Neuronal stem cell (in vitro differentiated cells): ENCODE results near the gene FCRLA.

Source experiments
- DNase-seq: peaks from one replicate; pipeline ENCODE4 v3.0.0-alpha.2; 2013; ENCODE audit warnings: low spot score
- H2AFZ ChIP-seq: one replicate; pipeline ENCODE4 v1.6.1; 2013; ENCODE audit warnings: mild to moderate bottlenecking, low read length, inconsistent platforms
- H2AK5ac ChIP-seq: 2 replicates; pipeline ENCODE4 v1.6.1; 2013; ENCODE audit warnings: low read depth, mild to moderate bottlenecking, inconsistent platforms, low read length, moderate library complexity, mixed read lengths
- H2BK120ac ChIP-seq: 2 replicates; pipeline ENCODE4 v1.6.1; 2013; ENCODE audit warnings: low read depth, mild to moderate bottlenecking, inconsistent platforms, low read length, moderate library complexity, mixed read lengths
- H2BK12ac ChIP-seq: one replicate; pipeline ENCODE4 v1.6.1; 2013; ENCODE audit warnings: low read length, inconsistent platforms
- H2BK15ac ChIP-seq: 2 replicates; pipeline ENCODE4 v1.6.1; 2013; ENCODE audit warnings: mild to moderate bottlenecking, low read length, inconsistent platforms, mixed read lengths
- H2BK5ac ChIP-seq: one replicate; pipeline ENCODE4 v1.6.1; 2013; ENCODE audit warnings: inconsistent platforms, mild to moderate bottlenecking, low read length, moderate library complexity
- H3K14ac ChIP-seq: one replicate; pipeline ENCODE4 v1.6.1; 2013; ENCODE audit warnings: low read length, inconsistent platforms
- H3K18ac ChIP-seq: 2 replicates; pipeline ENCODE4 v1.6.1; 2013; ENCODE audit warnings: low read length, inconsistent platforms
- H3K23ac ChIP-seq: 2 replicates; pipeline ENCODE4 v1.6.1; 2013; ENCODE audit warnings: low read depth, mild to moderate bottlenecking, mixed read lengths, low read length, inconsistent platforms; ENCODE audit not compliant: poor library complexity
- H3K27ac ChIP-seq: replicated peaks from 3 replicates; pipeline ENCODE4 v1.5.1; 2013; ENCODE audit warnings: low read length, inconsistent platforms
- H3K27me3 ChIP-seq, 3 experiments: 2 replicates each; pipeline ENCODE4 v1.6.1; 2013; ENCODE audit warnings: low read length in 3 of 3, mild to moderate bottlenecking in 2 of 3, inconsistent platforms in 1 of 3, low read depth in 1 of 3, mixed read lengths in 1 of 3, moderate library complexity in 1 of 3; ENCODE audit not compliant: control insufficient read depth in 3 of 3, insufficient read depth in 3 of 3
- H3K36me3 ChIP-seq, 2 donors: replicated peaks in 1 of 2; 2 replicates each; pipeline ENCODE4 v1.6.1; 2013; ENCODE audit warnings: low read length in 2 of 2; ENCODE audit not compliant: control insufficient read depth in 2 of 2, insufficient read depth in 2 of 2
- H3K4ac ChIP-seq: 2 replicates; pipeline ENCODE4 v1.6.1; 2013; ENCODE audit warnings: inconsistent platforms, mild to moderate bottlenecking, low read length, moderate library complexity
- H3K4me1 ChIP-seq, 2 donors: 1 replicate in 1 of 2; 2 replicates in 1 of 2; pipeline ENCODE4 v1.6.1; 2013; ENCODE audit warnings: low read length in 2 of 2, low read depth in 1 of 2; ENCODE audit not compliant: control insufficient read depth in 2 of 2, insufficient read depth in 1 of 2
- H3K4me2 ChIP-seq: one replicate; pipeline ENCODE4 v1.6.1; 2013; ENCODE audit warnings: mild to moderate bottlenecking, low read length, inconsistent platforms; ENCODE audit not compliant: insufficient read depth, poor library complexity, severe bottlenecking
- H3K4me3 ChIP-seq, 2 donors: 2 replicates each; pipeline ENCODE4 v1.5.1; 2013; ENCODE audit warnings: low read length in 2 of 2, mild to moderate bottlenecking in 2 of 2, inconsistent platforms in 1 of 2, moderate library complexity in 1 of 2
- H3K79me1 ChIP-seq: one replicate; pipeline ENCODE4 v1.6.1; 2013; ENCODE audit warnings: low read depth, mild to moderate bottlenecking, inconsistent platforms, low read length, moderate library complexity
- H3K9ac ChIP-seq: one replicate; pipeline ENCODE4 v1.6.1; 2013; ENCODE audit warnings: mild to moderate bottlenecking, low read depth, low read length, inconsistent platforms; ENCODE audit not compliant: poor library complexity
- H3K9me3 ChIP-seq, 2 donors: replicated peaks in 1 of 2; 2 replicates each; pipeline versions ENCODE3 to v1.6.1; 2013; ENCODE audit warnings: low read length in 2 of 2, mild to moderate bottlenecking in 2 of 2, inconsistent platforms in 1 of 2, low read depth in 1 of 2, mixed read lengths in 1 of 2, moderate library complexity in 1 of 2; ENCODE audit not compliant: control insufficient read depth in 2 of 2, insufficient read depth in 1 of 2
- H4K8ac ChIP-seq: one replicate; pipeline ENCODE4 v1.6.1; 2013; ENCODE audit warnings: low read depth, mild to moderate bottlenecking, inconsistent platforms, low read length, moderate library complexity
- H4K91ac ChIP-seq: one replicate; pipeline ENCODE4 v1.6.1; 2013; ENCODE audit warnings: low read length, low read depth, mild to moderate bottlenecking, inconsistent platforms; ENCODE audit not compliant: poor library complexity
- WGBS, 2 donors: extraction: QIAGEN DNeasy Blood & Tissue Kit; methylation state at CpG; one replicate each; pipeline ENCODE4 v1.1.7; 2013; ENCODE audit warnings: missing lambda C conversion rate in 2 of 2, mixed read lengths in 1 of 2; ENCODE audit not compliant: insufficient read length in 2 of 2, insufficient replicate concordance in 1 of 2; ENCODE audit errors: extremely low coverage in 2 of 2; 5-methylcytosine and 5-hydroxymethylcytosine counted together

Gene FCRLA

GRCh38 chr1:161725908-161726472 lies 19.0 kb downstream of the FCRLA start:
- Histone ChIP-seq H3K9me3 (no peaks in the 10 kb centered on the region), H2BK12ac (no peak overlapping the region), H3K23ac (peak overlapping the region; percentile 90), H4K8ac (no peak overlapping the region), H3K79me1 (no peaks in the 10 kb centered on the region), H3K4me2 (peak overlapping the region; percentile 92), H2AFZ (peak overlapping the region; percentile 91), H3K9ac (peak overlapping the region; percentile 96), H3K4ac (no peak overlapping the region), H2BK5ac (peak overlapping the region; percentile 85), H2AK5ac (no peak overlapping the region), H3K4me1 (peaks cover 3 to 4% of the 10 kb centered on the region in 2 donors), H3K4me3 (peak overlapping the region; percentile 76 to 86), H3K36me3 (no peaks in the 10 kb centered on the region), H3K27ac (no peak overlapping the region), H4K91ac (no peak overlapping the region), H3K18ac (peak overlapping the region; percentile 98), H2BK120ac (no peak overlapping the region), H3K14ac (peak overlapping the region; percentile 95), H2BK15ac (peak overlapping the region; percentile 59), H3K27me3 (peaks cover 0 to 60% (median 18%) of the 10 kb centered on the region in 3 experiments)
- peak; percentile 41 for DNase-seq
- WGBS, 2 donors, result no CpG with 5 or more reads among the region's 34 CpGs

GRCh38 chr1:161726473-161727255 lies 19.6 kb downstream of the FCRLA start:
- peak overlapping the region; percentile 92 for H3K4me2 ChIP-seq
- H4K91ac ChIP-seq, result no peak overlapping the region
- peak overlapping the region; percentile 67 for H2BK12ac ChIP-seq
- no peak overlapping the region for H2AK5ac ChIP-seq
- H4K8ac ChIP-seq, result no peak overlapping the region
- peak overlapping the region; percentile 94 for H3K14ac ChIP-seq
- peaks cover 3 to 4% of the 10 kb centered on the region in 2 donors for H3K4me1 ChIP-seq
- peak overlapping the region; percentile 76 to 92 for H3K4me3 ChIP-seq
- no peaks in the 10 kb centered on the region for H3K36me3 ChIP-seq
- no peak overlapping the region for H2BK120ac ChIP-seq
- DNase-seq, result peak; percentile 79
- H3K4ac ChIP-seq, result peak overlapping the region; percentile 31
- H3K18ac ChIP-seq, result peak overlapping the region; percentile 99
- H3K27ac ChIP-seq, result no peak overlapping the region
- H2BK15ac ChIP-seq, result peak overlapping the region; percentile 62
- no CpG with 5 or more reads among the region's 83 CpGs for WGBS, 2 donors
- H3K27me3 ChIP-seq, result peaks cover 0 to 60% (median 18%) of the 10 kb centered on the region in 3 experiments
- H3K9me3 ChIP-seq, result no peaks in the 10 kb centered on the region
- H3K9ac ChIP-seq, result peak overlapping the region; percentile 96
- peak overlapping the region; percentile 96 for H3K23ac ChIP-seq
- peak overlapping the region; percentile 91 for H2AFZ ChIP-seq
- no peaks in the 10 kb centered on the region for H3K79me1 ChIP-seq
- H2BK5ac ChIP-seq, result peak overlapping the region; percentile 85

GRCh38 chr1:161727256-161727924 lies 20.4 kb downstream of the FCRLA start:
- Histone ChIP-seq H3K36me3 (no peaks in the 10 kb centered on the region), H2AK5ac (peak overlapping the region; percentile 40), H3K9me3 (no peaks in the 10 kb centered on the region), H2BK120ac (no peak overlapping the region), H3K27me3 (peaks cover 0 to 59% (median 18%) of the 10 kb centered on the region in 3 experiments), H2BK5ac (peak overlapping the region; percentile 85), H3K18ac (peak overlapping the region; percentile 99), H3K27ac (peak overlapping the region; percentile 38), H2AFZ (peak overlapping the region; percentile 91), H3K4ac (peak overlapping the region; percentile 27), H2BK15ac (peak overlapping the region; percentile 62), H3K4me3 (peak overlapping the region; percentile 76 to 92), H3K79me1 (no peaks in the 10 kb centered on the region), H3K9ac (peak overlapping the region; percentile 91), H2BK12ac (no peak overlapping the region), H3K23ac (peak overlapping the region; percentile 96), H3K14ac (no peak overlapping the region), H4K91ac (no peak overlapping the region), H3K4me2 (peak overlapping the region; percentile 71), H4K8ac (no peak overlapping the region), H3K4me1 (peaks cover 3 to 4% of the 10 kb centered on the region in 2 donors)
- WGBS, 2 donors, result no CpG with 5 or more reads among the region's 38 CpGs
- DNase-seq, result no peak
